COLO668 (cell line): ENCODE results near the gene SPECC1.
"Not testable (repeated sequence)": the region's sequence is repeated elsewhere in the genome, so short reads cannot be mapped to it uniquely, and the experiment has no call there.

Experiments
- DNase-seq: peaks from one replicate; lab custom pipeline; 2025; ENCODE audit not compliant: unreplicated experiment; lab: John Stamatoyannopoulos, UW

Gene SPECC1

GRCh38 chr17:20205609-20206008 lies 196.4 kb downstream of the SPECC1 start:
- no peak for DNase-seq

GRCh38 chr17:20206068-20206467 lies 196.9 kb downstream of the SPECC1 start:
- DNase-seq: no peak

- DNase-seq: no peak
Measured at GRCh38 chr17:20206591-20206990, 197.4 kb downstream of the SPECC1 start.

- DNase-seq: no peak
Measured at GRCh38 chr17:20207262-20207985, 198.3 kb downstream of the SPECC1 start.

GRCh38 chr17:20208717-20209116 lies 199.6 kb downstream of the SPECC1 start:
- DNase-seq: no peak

- DNase-seq: no peak
Measured at GRCh38 chr17:20210180-20210579, 201.0 kb downstream of the SPECC1 start.

- DNase-seq: no peak
Measured at GRCh38 chr17:20210614-20211013, 201.5 kb downstream of the SPECC1 start.

GRCh38 chr17:20211246-20211645 lies 202.1 kb downstream of the SPECC1 start:
- DNase-seq: no peak

- no peak for DNase-seq
Measured at GRCh38 chr17:20213449-20213848, 204.3 kb downstream of the SPECC1 start.

- DNase-seq: no peak
Measured at GRCh38 chr17:20214794-20215193, 205.6 kb downstream of the SPECC1 start.

GRCh38 chr17:20216154-20216815 lies 207.1 kb downstream of the SPECC1 start:
- DNase-seq: no peak

GRCh38 chr17:20216853-20217252 lies 207.7 kb downstream of the SPECC1 start:
- no peak for DNase-seq

GRCh38 chr17:20217677-20218076 lies 208.5 kb downstream of the SPECC1 start:
- DNase-seq: no peak

- no peak for DNase-seq
Measured at GRCh38 chr17:20218272-20218671, 209.1 kb downstream of the SPECC1 start.

GRCh38 chr17:20223808-20224328 lies 214.7 kb downstream of the SPECC1 start:
- no peak for DNase-seq

- no peak for DNase-seq
Measured at GRCh38 chr17:20224379-20224778, 215.2 kb downstream of the SPECC1 start.

GRCh38 chr17:20225162-20226115 lies 216.3 kb downstream of the SPECC1 start:
- DNase-seq: no peak

- peak; percentile 70 for DNase-seq
Measured at GRCh38 chr17:20226814-20227482, 217.8 kb downstream of the SPECC1 start.

GRCh38 chr17:20227720-20228370 lies 218.7 kb downstream of the SPECC1 start:
- not testable (repeated sequence) for DNase-seq

GRCh38 chr17:20228410-20228809 lies 219.3 kb downstream of the SPECC1 start:
- DNase-seq: no peak
